Measurements from ENCODE around the gene IFT57.

DNA sequence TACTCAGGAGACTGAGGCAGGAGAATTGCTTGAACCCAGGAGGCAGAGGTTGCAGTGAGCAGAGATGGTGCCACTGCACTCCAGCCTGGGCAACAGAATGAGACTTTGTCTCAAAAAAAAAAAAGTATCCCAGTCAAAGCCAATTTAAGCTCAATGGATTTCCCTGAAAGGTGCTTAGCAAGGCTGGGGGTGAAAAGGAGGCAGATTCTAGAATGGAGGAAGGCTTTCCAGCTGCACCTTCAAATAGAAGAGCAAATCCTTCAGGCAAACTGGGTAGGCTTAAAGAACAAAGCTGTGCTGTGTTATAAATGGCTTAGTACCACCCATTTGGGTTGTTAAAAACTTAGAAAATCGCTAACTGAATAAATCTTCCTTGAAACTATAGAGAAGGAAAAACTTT lies 3.0 kb upstream of the IFT57 start:
- TF ChIP-seq RAD21 (IDR thresholded peaks at IDR 0.05; ENCODE audit: insufficient read depth, low read depth, low read length) (no peak), POLR2AphosphoS5 (IDR thresholded peaks at IDR 0.05; ENCODE audit: low read length) (no peak), CTCF (IDR thresholded peaks at IDR 0.05 in 2 of 3, conservative IDR thresholded peaks at IDR 0.05 in 1 of 3; ENCODE audit: control insufficient read depth in 2 of 3, extremely low read depth in 1 of 3, insufficient read depth in 1 of 3, low read depth in 3 of 3, low read length in 3 of 3) (no peak), TBL1XR1 (IDR thresholded peaks at IDR 0.05; ENCODE audit: low read depth, low read length) (no peak), POLR2A (IDR thresholded peaks at IDR 0.05; ENCODE audit: low read depth, low read length) (no peak), RELA (IDR thresholded peaks at IDR 0.05; ENCODE audit: borderline replicate concordance, partially characterized antibody) (no peak), SRF (IDR thresholded peaks at IDR 0.05; ENCODE audit: low read depth in 2 of 2, low read length in 2 of 2) (no peak), CHD4 (IDR thresholded peaks at IDR 0.05) (no peak), PBX3 (IDR thresholded peaks at IDR 0.05; ENCODE audit: insufficient replicate concordance, low read depth, low read length) (no peak), FOXK2 (IDR thresholded peaks at IDR 0.05) (no peak)
- TF ChIP-seq, protein P1, sequence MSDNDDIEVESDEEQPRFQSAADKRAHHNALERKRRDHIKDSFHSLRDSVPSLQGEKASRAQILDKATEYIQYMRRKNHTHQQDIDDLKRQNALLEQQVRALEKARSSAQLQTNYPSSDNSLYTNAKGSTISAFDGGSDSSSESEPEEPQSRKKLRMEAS (IDR thresholded peaks at IDR 0.05; ENCODE audit: low read depth, low read length): no peak
- TF ChIP-seq, protein P2, sequence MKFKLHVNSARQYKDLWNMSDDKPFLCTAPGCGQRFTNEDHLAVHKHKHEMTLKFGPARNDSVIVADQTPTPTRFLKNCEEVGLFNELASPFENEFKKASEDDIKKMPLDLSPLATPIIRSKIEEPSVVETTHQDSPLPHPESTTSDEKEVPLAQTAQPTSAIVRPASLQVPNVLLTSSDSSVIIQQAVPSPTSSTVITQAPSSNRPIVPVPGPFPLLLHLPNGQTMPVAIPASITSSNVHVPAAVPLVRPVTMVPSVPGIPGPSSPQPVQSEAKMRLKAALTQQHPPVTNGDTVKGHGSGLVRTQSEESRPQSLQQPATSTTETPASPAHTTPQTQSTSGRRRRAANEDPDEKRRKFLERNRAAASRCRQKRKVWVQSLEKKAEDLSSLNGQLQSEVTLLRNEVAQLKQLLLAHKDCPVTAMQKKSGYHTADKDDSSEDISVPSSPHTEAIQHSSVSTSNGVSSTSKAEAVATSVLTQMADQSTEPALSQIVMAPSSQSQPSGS (IDR thresholded peaks at IDR 0.05; ENCODE audit: low read length): no peak
- TF ChIP-seq, protein P3, sequence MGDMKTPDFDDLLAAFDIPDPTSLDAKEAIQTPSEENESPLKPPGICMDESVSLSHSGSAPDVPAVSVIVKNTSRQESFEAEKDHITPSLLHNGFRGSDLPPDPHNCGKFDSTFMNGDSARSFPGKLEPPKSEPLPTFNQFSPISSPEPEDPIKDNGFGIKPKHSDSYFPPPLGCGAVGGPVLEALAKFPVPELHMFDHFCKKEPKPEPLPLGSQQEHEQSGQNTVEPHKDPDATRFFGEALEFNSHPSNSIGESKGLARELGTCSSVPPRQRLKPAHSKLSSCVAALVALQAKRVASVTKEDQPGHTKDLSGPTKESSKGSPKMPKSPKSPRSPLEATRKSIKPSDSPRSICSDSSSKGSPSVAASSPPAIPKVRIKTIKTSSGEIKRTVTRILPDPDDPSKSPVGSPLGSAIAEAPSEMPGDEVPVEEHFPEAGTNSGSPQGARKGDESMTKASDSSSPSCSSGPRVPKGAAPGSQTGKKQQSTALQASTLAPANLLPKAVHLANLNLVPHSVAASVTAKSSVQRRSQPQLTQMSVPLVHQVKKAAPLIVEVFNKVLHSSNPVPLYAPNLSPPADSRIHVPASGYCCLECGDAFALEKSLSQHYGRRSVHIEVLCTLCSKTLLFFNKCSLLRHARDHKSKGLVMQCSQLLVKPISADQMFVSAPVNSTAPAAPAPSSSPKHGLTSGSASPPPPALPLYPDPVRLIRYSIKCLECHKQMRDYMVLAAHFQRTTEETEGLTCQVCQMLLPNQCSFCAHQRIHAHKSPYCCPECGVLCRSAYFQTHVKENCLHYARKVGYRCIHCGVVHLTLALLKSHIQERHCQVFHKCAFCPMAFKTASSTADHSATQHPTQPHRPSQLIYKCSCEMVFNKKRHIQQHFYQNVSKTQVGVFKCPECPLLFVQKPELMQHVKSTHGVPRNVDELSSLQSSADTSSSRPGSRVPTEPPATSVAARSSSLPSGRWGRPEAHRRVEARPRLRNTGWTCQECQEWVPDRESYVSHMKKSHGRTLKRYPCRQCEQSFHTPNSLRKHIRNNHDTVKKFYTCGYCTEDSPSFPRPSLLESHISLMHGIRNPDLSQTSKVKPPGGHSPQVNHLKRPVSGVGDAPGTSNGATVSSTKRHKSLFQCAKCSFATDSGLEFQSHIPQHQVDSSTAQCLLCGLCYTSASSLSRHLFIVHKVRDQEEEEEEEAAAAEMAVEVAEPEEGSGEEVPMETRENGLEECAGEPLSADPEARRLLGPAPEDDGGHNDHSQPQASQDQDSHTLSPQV (IDR thresholded peaks at IDR 0.05): no peak
